Chondrocyte (in vitro differentiated cells): ENCODE results near the gene SPSB4. TPM values are rescaled to one million over a fixed set of nuclear protein-coding genes. Genes with fewer than 3 reads are reported as not detected.

ENCODE experiments used
- DNase-seq: peaks from one replicate; pipeline ENCODE4 v3.0.0; 2021; ENCODE audit warnings: mixed read lengths, low spot score
- H3K27ac Mint-ChIP-seq: one replicate; pipeline ENCODE4 v1.8.0; 2021; ENCODE audit warnings: mild to moderate bottlenecking, moderate library complexity, mixed read lengths; ENCODE audit not compliant: unreplicated experiment
- H3K27me3 Mint-ChIP-seq: 2 replicates; pipeline ENCODE4 v1.8.0; 2021; ENCODE audit warnings: low read depth, mixed read lengths
- H3K36me3 Mint-ChIP-seq: 2 replicates; pipeline ENCODE4 v1.8.0; 2021; ENCODE audit warnings: low read depth, mixed read lengths
- H3K4me1 Mint-ChIP-seq: 2 replicates; pipeline ENCODE4 v1.8.0; 2021; ENCODE audit warnings: low read depth, mild to moderate bottlenecking, mixed read lengths
- H3K4me3 Mint-ChIP-seq: one replicate; pipeline ENCODE4 v1.8.0; 2021; ENCODE audit warnings: mild to moderate bottlenecking, moderate library complexity, mixed read lengths; ENCODE audit not compliant: unreplicated experiment
- H3K9me3 Mint-ChIP-seq: 2 replicates; pipeline ENCODE4 v1.8.0; 2021; ENCODE audit warnings: low read depth, mixed read lengths
- total RNA-seq: library from RNA; stranded (reverse); gene quantifications from 3 replicates; pipeline ENCODE4 v1.2.1, GENCODE V29; 2021
- TF ChIP-seq, protein P1 (sequence below): fragments of 200-600 bp; sonication (generic); IDR thresholded peaks from 2 replicates; pipeline ENCODE4 v1.5.0; 2021; ENCODE audit warnings: antibody characterized with exemption, mild to moderate bottlenecking, moderate library complexity

Gene SPSB4
- total RNA-seq, 1 donor from 2014 or later = 1.9 TPM

DNA sequence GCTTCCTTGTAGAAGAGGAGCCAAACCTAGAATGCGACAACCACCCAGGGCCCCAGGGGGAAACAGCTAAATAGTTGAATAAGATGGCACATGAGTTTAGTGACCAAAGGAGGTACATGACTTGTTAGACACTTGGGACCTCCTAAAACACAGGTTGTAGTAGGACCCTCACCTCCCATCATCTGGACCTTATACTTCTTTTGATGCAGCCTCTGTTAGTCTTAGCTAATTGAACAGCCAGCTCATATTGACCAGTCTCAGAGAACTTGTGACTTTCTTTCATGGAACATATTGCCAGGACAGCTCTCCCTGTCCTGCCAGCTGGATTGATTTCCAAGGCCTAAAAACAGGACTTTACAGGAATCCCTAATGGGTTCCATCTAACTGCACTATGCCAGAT is 45.0 kb downstream of the SPSB4 start:
- Mint-ChIP-seq H3K4me3 (no peak overlapping the region), H3K27me3 (no peaks in the 10 kb centered on the region), H3K36me3 (no peaks in the 10 kb centered on the region), H3K4me1 (peaks cover 28% of the 10 kb centered on the region), H3K9me3 (peaks cover 3% of the 10 kb centered on the region), H3K27ac (no peak overlapping the region)
- DNase-seq = no peak
- TF ChIP-seq, protein P1, sequence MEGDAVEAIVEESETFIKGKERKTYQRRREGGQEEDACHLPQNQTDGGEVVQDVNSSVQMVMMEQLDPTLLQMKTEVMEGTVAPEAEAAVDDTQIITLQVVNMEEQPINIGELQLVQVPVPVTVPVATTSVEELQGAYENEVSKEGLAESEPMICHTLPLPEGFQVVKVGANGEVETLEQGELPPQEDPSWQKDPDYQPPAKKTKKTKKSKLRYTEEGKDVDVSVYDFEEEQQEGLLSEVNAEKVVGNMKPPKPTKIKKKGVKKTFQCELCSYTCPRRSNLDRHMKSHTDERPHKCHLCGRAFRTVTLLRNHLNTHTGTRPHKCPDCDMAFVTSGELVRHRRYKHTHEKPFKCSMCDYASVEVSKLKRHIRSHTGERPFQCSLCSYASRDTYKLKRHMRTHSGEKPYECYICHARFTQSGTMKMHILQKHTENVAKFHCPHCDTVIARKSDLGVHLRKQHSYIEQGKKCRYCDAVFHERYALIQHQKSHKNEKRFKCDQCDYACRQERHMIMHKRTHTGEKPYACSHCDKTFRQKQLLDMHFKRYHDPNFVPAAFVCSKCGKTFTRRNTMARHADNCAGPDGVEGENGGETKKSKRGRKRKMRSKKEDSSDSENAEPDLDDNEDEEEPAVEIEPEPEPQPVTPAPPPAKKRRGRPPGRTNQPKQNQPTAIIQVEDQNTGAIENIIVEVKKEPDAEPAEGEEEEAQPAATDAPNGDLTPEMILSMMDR = no peak

DNA sequence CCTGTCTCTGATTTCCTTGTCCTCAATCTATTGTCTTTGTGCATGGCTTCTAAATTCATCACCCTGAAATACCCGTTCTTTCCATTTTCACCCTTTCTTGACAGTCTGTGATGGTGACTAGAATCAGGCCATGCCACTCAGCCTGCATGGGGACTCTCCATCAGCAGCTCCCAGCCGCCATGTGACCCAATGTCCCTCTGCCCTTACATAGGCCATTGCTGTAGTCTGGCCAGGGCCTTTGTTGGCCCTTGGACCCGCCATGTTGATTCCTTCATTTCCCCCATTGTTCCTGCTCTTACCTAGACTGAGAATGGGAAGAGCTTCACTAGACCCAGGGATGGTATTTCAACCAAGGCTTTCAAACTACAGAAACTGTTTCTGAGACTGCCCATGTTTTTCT is 45.8 kb downstream of the SPSB4 start:
- TF ChIP-seq, protein P1 = no peak
- no peaks in the 10 kb centered on the region for H3K36me3 Mint-ChIP-seq
- H3K27me3 Mint-ChIP-seq = no peaks in the 10 kb centered on the region
- H3K4me3 Mint-ChIP-seq = no peak overlapping the region
- peaks cover 3% of the 10 kb centered on the region for H3K9me3 Mint-ChIP-seq
- no peak for DNase-seq
- H3K27ac Mint-ChIP-seq = no peak overlapping the region
- H3K4me1 Mint-ChIP-seq = peaks cover 28% of the 10 kb centered on the region

DNA sequence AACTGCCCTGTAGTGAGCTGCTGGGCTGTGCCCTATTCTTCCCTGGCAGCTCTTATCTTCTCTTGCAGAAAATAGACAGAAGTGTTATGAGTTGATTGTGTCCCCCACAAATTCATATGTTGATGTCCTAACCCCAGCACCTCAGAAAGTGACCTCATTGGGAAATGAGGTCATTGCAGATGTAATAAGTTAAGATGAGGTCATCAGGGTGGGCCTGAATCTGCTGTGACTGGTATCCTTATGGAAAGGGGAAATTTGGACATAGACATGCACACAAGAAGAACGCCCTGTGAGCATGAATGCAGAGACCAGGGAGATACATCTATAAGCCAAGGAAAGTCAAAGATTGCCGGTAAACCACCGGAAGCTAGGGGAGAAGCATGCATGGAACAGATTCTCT is 49.0 kb downstream of the SPSB4 start:
- TF ChIP-seq, protein P1 = no peak

DNA sequence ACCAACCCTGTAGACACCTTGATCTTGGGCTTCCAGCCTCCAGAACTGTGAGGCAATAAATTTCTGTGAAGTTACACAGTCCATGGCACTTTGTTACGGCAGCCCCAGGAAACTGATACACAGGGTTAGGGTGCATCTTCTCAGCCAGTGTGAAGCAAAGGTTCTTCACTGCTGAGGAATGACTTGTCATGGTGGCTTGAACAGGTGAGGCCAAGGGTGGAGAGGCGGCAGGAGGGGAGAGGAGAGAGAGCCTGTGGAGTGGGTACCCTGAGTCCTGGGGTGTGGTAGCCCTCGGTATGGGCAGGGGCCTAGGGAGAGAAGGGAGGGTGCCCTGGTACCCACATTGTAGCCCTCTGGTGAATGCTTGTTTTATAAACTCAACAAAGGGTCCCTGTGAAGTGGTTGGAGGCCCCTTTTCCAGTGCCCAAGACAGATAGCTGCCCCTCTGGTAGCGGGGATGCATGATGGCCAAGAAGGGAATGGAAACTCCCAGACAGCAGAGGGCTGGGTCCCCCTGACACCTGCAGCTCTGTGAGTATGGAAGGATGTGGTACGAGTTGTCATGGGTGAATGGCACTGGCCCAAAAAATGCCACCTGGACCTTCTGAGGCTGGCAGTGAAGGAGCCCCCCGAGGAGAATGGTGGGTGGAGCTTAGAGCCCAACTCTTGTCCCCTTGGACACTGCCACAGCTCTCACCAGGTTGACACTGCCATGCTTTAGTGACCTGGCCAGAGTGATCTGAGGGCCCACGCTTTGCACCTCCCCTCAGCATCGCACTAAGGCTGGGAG is 49.6 kb downstream of the SPSB4 start:
- H3K4me1 Mint-ChIP-seq = peaks cover 7% of the 10 kb centered on the region
- TF ChIP-seq, protein P1 = no peak

More for the DNA sequence above, 49.0 kb downstream of the SPSB4 start:
- Mint-ChIP-seq H3K4me3 (no peak overlapping the region), H3K4me1 (peaks cover 13% of the 10 kb centered on the region), H3K27me3 (no peaks in the 10 kb centered on the region), H3K36me3 (no peaks in the 10 kb centered on the region), H3K9me3 (peaks cover 3% of the 10 kb centered on the region), H3K27ac (no peak overlapping the region)
- DNase-seq = no peak

DNA sequence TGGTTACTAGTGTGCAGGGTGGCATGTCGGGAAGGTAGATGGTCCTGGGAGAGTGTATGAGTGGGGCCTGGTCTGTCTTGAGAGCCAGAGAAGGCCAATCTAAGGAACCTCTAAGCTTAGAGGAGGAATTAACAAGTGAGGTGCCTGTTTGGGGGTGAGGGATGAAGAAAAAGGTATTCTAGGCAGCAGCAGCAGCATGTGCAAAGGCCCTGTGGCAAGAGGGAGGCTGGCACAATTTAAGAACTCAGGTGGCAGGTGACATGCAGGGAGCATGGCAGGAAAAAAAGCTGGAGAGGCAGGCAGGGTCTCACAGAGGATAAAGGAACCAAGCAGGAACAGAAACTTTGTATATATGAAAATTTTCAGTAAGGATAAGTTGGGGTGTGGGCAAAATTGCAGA is 51.2 kb downstream of the SPSB4 start:
- peaks cover 5% of the 10 kb centered on the region for H3K4me1 Mint-ChIP-seq
- no peak for DNase-seq
- H3K4me3 Mint-ChIP-seq = no peak overlapping the region
- no peaks in the 10 kb centered on the region for H3K27me3 Mint-ChIP-seq
- no peaks in the 10 kb centered on the region for H3K36me3 Mint-ChIP-seq
- peaks cover 3% of the 10 kb centered on the region for H3K9me3 Mint-ChIP-seq
- TF ChIP-seq, protein P1 = no peak
- H3K27ac Mint-ChIP-seq = no peak overlapping the region

More for the DNA sequence above, 49.6 kb downstream of the SPSB4 start:
- DNase-seq = no peak
- Mint-ChIP-seq H3K9me3 (peaks cover 3% of the 10 kb centered on the region), H3K27ac (no peak overlapping the region), H3K27me3 (no peaks in the 10 kb centered on the region), H3K4me3 (no peak overlapping the region), H3K36me3 (no peaks in the 10 kb centered on the region)
